Osteoblast (primary cell): ENCODE results near the gene SNTN. TPM values are rescaled to one million over a fixed set of nuclear protein-coding genes. Genes with fewer than 3 reads are reported as not detected.
A peak's percentile ranks its signal among the peaks of the same experiment; 100 is the strongest.

Experiments
- DNase-seq: peaks from one replicate; pipeline ENCODE4 v3.0.0; 2011; ENCODE audit warnings: low spot score, mixed read lengths; ENCODE audit not compliant: insufficient read length; ENCODE audit errors: missing footprints
- H2AFZ ChIP-seq: 2 replicates; pipeline ENCODE4 v1.6.0; 2011; ENCODE audit warnings: mild to moderate bottlenecking, low read length
- H3K27ac ChIP-seq: 2 replicates; pipeline ENCODE4 v1.5.1; 2011; ENCODE audit warnings: mild to moderate bottlenecking, low read depth, low read length, moderate library complexity
- H3K27me3 ChIP-seq: 2 replicates; pipeline ENCODE4 v1.6.0; 2012; ENCODE audit warnings: mild to moderate bottlenecking, control low read depth, inconsistent platforms, low read length, moderate library complexity; ENCODE audit not compliant: insufficient read depth
- H3K36me3 ChIP-seq: 2 replicates; pipeline ENCODE4 v1.5.1; 2011; ENCODE audit warnings: mild to moderate bottlenecking, low read length, control low read depth, moderate library complexity; ENCODE audit not compliant: insufficient read depth
- H3K4me1 ChIP-seq: 2 replicates; pipeline ENCODE4 v1.5.1; 2011; ENCODE audit warnings: mild to moderate bottlenecking, low read length, control low read depth, moderate library complexity; ENCODE audit not compliant: insufficient read depth
- H3K4me2 ChIP-seq: 2 replicates; pipeline ENCODE4 v1.6.0; 2011; ENCODE audit warnings: mild to moderate bottlenecking, low read length; ENCODE audit not compliant: insufficient read depth
- H3K4me3 ChIP-seq: fragments of 200-600 bp; sonication (generic); 3 replicates; pipeline ENCODE4 v1.5.1; 2012; ENCODE audit warnings: mild to moderate bottlenecking, low read length, inconsistent platforms; ENCODE audit not compliant: insufficient read depth
- H3K79me2 ChIP-seq: 2 replicates; pipeline ENCODE4 v1.6.0; 2012; ENCODE audit warnings: mild to moderate bottlenecking, low read length, control low read depth, inconsistent platforms; ENCODE audit not compliant: insufficient read depth
- H3K9me3 ChIP-seq: 2 replicates; pipeline ENCODE4 v1.5.1; 2011; ENCODE audit warnings: low read depth, low read length, control low read depth
- H4K20me1 ChIP-seq: 2 replicates; pipeline ENCODE4 v1.6.0; 2012; ENCODE audit warnings: mild to moderate bottlenecking, low read length, control low read depth; ENCODE audit not compliant: insufficient read depth
- CTCF ChIP-seq: IDR thresholded peaks from 2 replicates; pipeline ENCODE4 v1.5.1; 2011; ENCODE audit warnings: mild to moderate bottlenecking, low read depth, low read length, moderate library complexity; ENCODE audit errors: extremely low read depth
- total RNA-seq: library from RNA; depleted of rRNA; stranded (reverse); fragments of >200 nt; gene quantifications from 2 replicates; pipeline ENCODE4 v1.2.3, GENCODE V29; 2012

Gene SNTN
- total RNA-seq, 1 donor = not detected

- Histone ChIP-seq H3K4me2 (no peak overlapping the region), H3K4me1 (no peaks in the 10 kb centered on the region), H3K36me3 (no peaks in the 10 kb centered on the region), H3K4me3 (no peak overlapping the region), H2AFZ (no peak overlapping the region), H3K27ac (no peak overlapping the region), H3K9me3 (no peaks in the 10 kb centered on the region), H4K20me1 (no peaks in the 10 kb centered on the region), H3K79me2 (no peaks in the 10 kb centered on the region), H3K27me3 (peaks cover 3% of the 10 kb centered on the region)
- TF ChIP-seq CTCF = peak; percentile 35
- DNase-seq = no peak
These were observed 10.0 kb downstream of the SNTN start for GRCh38 chr3:63662500-63662899.

- H3K27ac ChIP-seq = no peak overlapping the region
- no peak overlapping the region for H2AFZ ChIP-seq
- H3K4me1 ChIP-seq = no peaks in the 10 kb centered on the region
- H3K79me2 ChIP-seq = no peaks in the 10 kb centered on the region
- H3K4me2 ChIP-seq = no peak overlapping the region
- H3K36me3 ChIP-seq = no peaks in the 10 kb centered on the region
- no peak for DNase-seq
- peaks cover 10% of the 10 kb centered on the region for H3K27me3 ChIP-seq
- no peaks in the 10 kb centered on the region for H3K9me3 ChIP-seq
- H4K20me1 ChIP-seq = no peaks in the 10 kb centered on the region
- no peak for TF ChIP-seq CTCF
- no peak overlapping the region for H3K4me3 ChIP-seq
These were observed 18.1 kb downstream of the SNTN start for GRCh38 chr3:63670544-63670943.

DNA sequence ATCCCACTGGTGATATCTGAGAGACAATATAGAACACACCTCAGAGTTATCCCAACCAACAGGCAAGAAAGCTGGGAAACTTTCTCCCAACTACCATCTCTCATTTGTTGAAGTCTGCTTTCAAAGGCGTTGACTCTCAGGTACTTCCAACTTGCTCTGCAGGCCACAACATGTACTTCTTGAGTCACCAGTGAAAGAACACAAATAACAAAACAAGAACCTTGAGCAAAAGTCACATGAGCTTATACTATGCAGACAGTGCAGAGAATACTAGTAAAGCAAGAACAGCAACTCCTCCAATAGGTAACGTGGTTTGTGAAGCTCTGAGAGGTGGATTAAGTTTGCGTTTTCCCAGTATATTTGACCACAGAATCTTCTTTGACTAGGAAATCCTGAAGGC, 20.6 kb downstream of the SNTN start:
- DNase-seq = no peak
- Histone ChIP-seq H2AFZ (no peak overlapping the region), H3K4me2 (no peak overlapping the region), H3K27me3 (peaks cover 6% of the 10 kb centered on the region), H3K4me1 (no peaks in the 10 kb centered on the region), H3K36me3 (no peaks in the 10 kb centered on the region), H3K9me3 (no peaks in the 10 kb centered on the region), H3K79me2 (no peaks in the 10 kb centered on the region), H4K20me1 (no peaks in the 10 kb centered on the region), H3K27ac (no peak overlapping the region), H3K4me3 (no peak overlapping the region)
- no peak for TF ChIP-seq CTCF

- H3K4me3 ChIP-seq = no peak overlapping the region
- no peak overlapping the region for H3K27ac ChIP-seq
- DNase-seq = no peak
- no peaks in the 10 kb centered on the region for H3K9me3 ChIP-seq
- no peak overlapping the region for H3K4me2 ChIP-seq
- no peaks in the 10 kb centered on the region for H3K79me2 ChIP-seq
- H3K27me3 ChIP-seq = peaks cover 2% of the 10 kb centered on the region
- no peak for TF ChIP-seq CTCF
- H3K4me1 ChIP-seq = no peaks in the 10 kb centered on the region
- H2AFZ ChIP-seq = no peak overlapping the region
- no peaks in the 10 kb centered on the region for H3K36me3 ChIP-seq
- H4K20me1 ChIP-seq = no peaks in the 10 kb centered on the region
These were observed 22.1 kb downstream of the SNTN start for GRCh38 chr3:63674586-63674985.
